Endodermal cell (in vitro differentiated cells): ENCODE data around the gene FBXW7. TPM values are rescaled to one million over a fixed set of nuclear protein-coding genes. Genes with fewer than 3 reads are reported as not detected.

Source experiments
- DNase-seq: peaks from one replicate; pipeline ENCODE4 v3.0.0-alpha.2; 2017
- H3K27ac ChIP-seq: 2 replicates; pipeline ENCODE4 v1.5.1; 2013; ENCODE audit warnings: mild to moderate bottlenecking, low read depth, low read length, moderate library complexity
- H3K27me3 ChIP-seq: 2 replicates; pipeline ENCODE4 v1.6.1; 2013; ENCODE audit warnings: mild to moderate bottlenecking, low read length, moderate library complexity; ENCODE audit not compliant: insufficient read depth, control insufficient read depth, poor library complexity, severe bottlenecking
- H3K36me3 ChIP-seq: 2 replicates; pipeline ENCODE4 v1.7.0; 2013; ENCODE audit warnings: mild to moderate bottlenecking, low read length, moderate library complexity; ENCODE audit not compliant: control insufficient read depth, insufficient read depth
- H3K4me1 ChIP-seq: one replicate; pipeline ENCODE4 v1.7.0; 2013; ENCODE audit warnings: low read length; ENCODE audit not compliant: control insufficient read depth, insufficient read depth
- H3K4me3 ChIP-seq: 2 replicates; pipeline ENCODE4 v1.5.1; 2013; ENCODE audit warnings: mild to moderate bottlenecking, low read length, moderate library complexity
- H3K9ac ChIP-seq: 2 replicates; pipeline ENCODE4 v1.6.1; 2013; ENCODE audit warnings: mild to moderate bottlenecking, low read length, moderate library complexity; ENCODE audit not compliant: poor library complexity, severe bottlenecking; ENCODE audit errors: extremely low read depth
- H3K9me3 ChIP-seq: 2 replicates; pipeline ENCODE4 v1.6.1; 2013; ENCODE audit warnings: mild to moderate bottlenecking, low read length, moderate library complexity; ENCODE audit not compliant: control insufficient read depth
- H3K27ac Mint-ChIP-seq: 2 replicates; pipeline ENCODE4 v1.8.0; 2020; ENCODE audit warnings: mixed read lengths
- H3K27me3 Mint-ChIP-seq: 2 replicates; pipeline ENCODE4 v1.8.0; 2021; ENCODE audit warnings: mild to moderate bottlenecking, mixed read lengths; ENCODE audit not compliant: insufficient read depth
- H3K36me3 Mint-ChIP-seq: 2 replicates; pipeline ENCODE4 v1.8.0; 2020; ENCODE audit warnings: low read depth, mixed read lengths
- H3K4me1 Mint-ChIP-seq: 2 replicates; pipeline ENCODE4 v1.8.0; 2020; ENCODE audit warnings: mixed read lengths
- H3K4me3 Mint-ChIP-seq: 2 replicates; pipeline ENCODE4 v1.8.0; 2020; ENCODE audit warnings: mild to moderate bottlenecking, moderate library complexity, mixed read lengths
- H3K9me3 Mint-ChIP-seq: 2 replicates; pipeline ENCODE4 v1.8.0; 2020; ENCODE audit warnings: mild to moderate bottlenecking, mixed read lengths
- CTCF ChIP-seq: fragments of 200-600 bp; sonication (generic); conservative IDR thresholded peaks from 2 replicates; pipeline ENCODE4 v1.5.0; 2021; ENCODE audit warnings: antibody characterized with exemption, mild to moderate bottlenecking
- WGBS, 2 experiments: methylation state at CpG; one replicate each; pipeline versions ENCODE4 v1.1.5 to v1.1.7; 2013; ENCODE audit warnings: missing lambda C conversion rate in 2 of 2, mixed read lengths in 1 of 2; ENCODE audit not compliant: insufficient coverage in 1 of 2, insufficient read length in 1 of 2; 5-methylcytosine and 5-hydroxymethylcytosine counted together
- total RNA-seq, 2 donors: library from RNA; stranded (reverse); fragmentation: NEBNext Ultra II Directional in 1 of 2; extraction: Animal tissue kit (Norgen Biotek cat#: 25700) in 1 of 2; gene quantifications; 2 replicates in 1 of 2; 3 replicates in 1 of 2; pipeline ENCODE4 v1.2.1, GENCODE V29; 2021

The FBXW7 gene
- total RNA-seq, 2 donors from 2014 or later = 34.3 to 34.4 TPM

- H3K27ac ChIP-seq = no peak overlapping the region
Measured at GRCh38 chr4:152572417-152573086, 36.7 kb upstream of the FBXW7 start.

GRCh38 chr4:152571770-152572169, 35.9 kb upstream of the FBXW7 start:
- H3K9me3 Mint-ChIP-seq = no peaks in the 10 kb centered on the region
- Histone ChIP-seq H3K9ac (no peak overlapping the region), H3K9me3 (no peaks in the 10 kb centered on the region), H3K27me3 (no peaks in the 10 kb centered on the region), H3K4me3 (no peak overlapping the region), H3K36me3 (no peaks in the 10 kb centered on the region), H3K27ac (no peak overlapping the region), H3K4me1 (no peaks in the 10 kb centered on the region)
- WGBS, 2 experiments = 100% methylated on average over 1 of the region's 1 CpG; no CpG with 5 or more reads in 1 of the 2 experiments
- no peak overlapping the region for H3K4me3 Mint-ChIP-seq
- H3K27me3 Mint-ChIP-seq = no peaks in the 10 kb centered on the region
- no peak for TF ChIP-seq CTCF
- no peak overlapping the region for H3K27ac Mint-ChIP-seq
- H3K4me1 Mint-ChIP-seq = no peaks in the 10 kb centered on the region
- no peak for DNase-seq
- no peaks in the 10 kb centered on the region for H3K36me3 Mint-ChIP-seq

More at GRCh38 chr4:152572417-152573086, 36.7 kb upstream of the FBXW7 start:
- WGBS, 2 experiments = 80 to 93% methylated on average over 1 to 9 of the region's 9 CpGs
- no peaks in the 10 kb centered on the region for H3K36me3 Mint-ChIP-seq
- H3K9me3 Mint-ChIP-seq = no peaks in the 10 kb centered on the region
- Histone ChIP-seq H3K4me3 (no peak overlapping the region), H3K27me3 (no peaks in the 10 kb centered on the region), H3K36me3 (no peaks in the 10 kb centered on the region), H3K9me3 (no peaks in the 10 kb centered on the region), H3K4me1 (no peaks in the 10 kb centered on the region), H3K9ac (no peak overlapping the region)
- no peak for DNase-seq
- H3K4me3 Mint-ChIP-seq = no peak overlapping the region
- no peak for TF ChIP-seq CTCF
- no peak overlapping the region for H3K27ac Mint-ChIP-seq
- H3K27me3 Mint-ChIP-seq = no peaks in the 10 kb centered on the region
- H3K4me1 Mint-ChIP-seq = no peaks in the 10 kb centered on the region

GRCh38 chr4:152571296-152571695, 35.4 kb upstream of the FBXW7 start:
- Mint-ChIP-seq H3K4me1 (no peaks in the 10 kb centered on the region), H3K9me3 (no peaks in the 10 kb centered on the region), H3K27ac (no peak overlapping the region), H3K4me3 (no peak overlapping the region), H3K36me3 (no peaks in the 10 kb centered on the region), H3K27me3 (no peaks in the 10 kb centered on the region)
- TF ChIP-seq CTCF = no peak
- WGBS, 2 experiments = 87 to 100% methylated on average over 1 of the region's 1 CpG
- no peak overlapping the region for H3K9ac ChIP-seq
- no peak for DNase-seq
- no peak overlapping the region for H3K4me3 ChIP-seq
- H3K4me1 ChIP-seq = no peaks in the 10 kb centered on the region
- no peaks in the 10 kb centered on the region for H3K36me3 ChIP-seq
- no peaks in the 10 kb centered on the region for H3K27me3 ChIP-seq
- H3K27ac ChIP-seq = no peak overlapping the region
- no peaks in the 10 kb centered on the region for H3K9me3 ChIP-seq
